Measurements from ENCODE around the gene MSI2. TPM values are rescaled to one million over a fixed set of nuclear protein-coding genes. Genes with fewer than 3 reads are reported as not detected.

MSI2 gene
- total and polyA plus RNA-seq, 7 experiments from 2014 or later: 3.3 to 169 (median 125) TPM

- Histone ChIP-seq H3K27me3 (ENCODE audit: control insufficient read depth in 2 of 2, insufficient read depth in 2 of 2, low read length in 2 of 2) (no peaks in the 10 kb centered on the region), H3K4me3 (ENCODE audit: low read length) (no peak overlapping the region), H3K36me3 (ENCODE audit: control insufficient read depth in 2 of 3, insufficient read depth in 3 of 3, low read length in 3 of 3) (no peaks in the 10 kb centered on the region), H3K4me1 (ENCODE audit: control insufficient read depth in 2 of 2, insufficient read depth in 2 of 2, low read length in 2 of 2) (no peaks in the 10 kb centered on the region), H3K27ac (ENCODE audit: low read depth, low read length) (no peak overlapping the region), H3K9me3 (ENCODE audit: control insufficient read depth in 2 of 3, low read length in 3 of 3) (no peaks in the 10 kb centered on the region)
- no peak overlapping the region for H3K27ac Mint-ChIP-seq
- H3K4me1 Mint-ChIP-seq: peaks cover 0 to 2% (median 0%) of the 10 kb centered on the region in 7 donors
- CTCF ChIA-PET: no interaction called here
- peaks cover 19 to 45% (median 27%) of the 10 kb centered on the region in 5 donors for H3K27me3 Mint-ChIP-seq
- H3K36me3 Mint-ChIP-seq: peaks cover 0 to 3% (median 0%) of the 10 kb centered on the region in 5 donors
- no peak overlapping the region for H3K4me3 Mint-ChIP-seq
- ATAC-seq (no peak), DNase-seq (no peak)
- intact Hi-C loops (cut with micrococcal nuclease): no loop called here
- H3K9me3 Mint-ChIP-seq: peaks cover 0 to 7% (median 0%) of the 10 kb centered on the region in 11 donors
- POLR2A ChIA-PET: interaction anchor here (0.6 kb wide), 1 partner anchor 1179 kb away, joined by 3 read pairs; no protein-coding TSS in a partner anchor
Measured at GRCh38 chr17:57228911-57229310, 27.4 kb upstream of the MSI2 start.

DNA sequence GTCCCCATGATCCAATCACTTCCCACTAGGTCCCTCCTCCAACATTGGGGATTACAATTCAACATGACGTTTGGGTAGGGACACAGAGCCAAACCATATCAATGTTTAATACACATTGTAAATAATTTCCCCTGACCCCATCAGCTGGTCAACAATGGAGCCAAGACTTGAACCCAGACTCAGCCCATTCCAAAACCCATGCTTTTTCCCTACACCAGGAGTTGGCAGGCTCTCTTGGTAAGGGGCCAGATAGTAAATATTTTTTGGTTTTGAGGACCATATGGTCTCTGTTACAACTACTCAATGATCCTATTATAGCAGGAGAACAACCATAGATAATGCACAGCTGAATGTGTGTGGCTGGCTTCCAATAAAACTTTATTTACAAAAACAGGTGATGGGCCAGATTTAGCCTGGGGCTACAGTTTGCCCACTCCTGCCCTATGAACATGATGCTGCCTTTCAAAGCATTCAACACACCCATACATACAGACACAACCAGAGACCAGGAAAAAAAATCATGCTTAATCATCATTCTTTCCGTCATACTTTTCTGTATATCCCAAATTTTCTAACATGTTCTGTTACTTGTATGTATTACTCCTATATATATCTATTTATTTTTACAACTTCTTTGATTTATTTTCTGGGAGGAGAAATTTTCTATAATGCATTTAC, 22.1 kb upstream of the MSI2 start:
- ChIA-PET POLR2A (no interaction called here), CTCF (no interaction called here)
- Mint-ChIP-seq H3K4me3 (no peak overlapping the region), H3K36me3 (peaks cover 0 to 3% (median 0%) of the 10 kb centered on the region in 5 donors), H3K9me3 (no peaks in the 10 kb centered on the region), H3K4me1 (no peaks in the 10 kb centered on the region), H3K27me3 (peaks cover 18 to 37% (median 21%) of the 10 kb centered on the region in 5 donors), H3K27ac (no peak overlapping the region)
- no peaks in the 10 kb centered on the region for H3K27me3 ChIP-seq (ENCODE audit: control insufficient read depth in 2 of 2, insufficient read depth in 2 of 2, low read length in 2 of 2)
- ATAC-seq: no peak
- no peaks in the 10 kb centered on the region for H3K4me1 ChIP-seq (ENCODE audit: control insufficient read depth in 2 of 2, insufficient read depth in 2 of 2, low read length in 2 of 2)
- no peak overlapping the region for H3K27ac ChIP-seq (ENCODE audit: low read depth, low read length)
- no peaks in the 10 kb centered on the region for H3K9me3 ChIP-seq (ENCODE audit: control insufficient read depth in 2 of 3, low read length in 3 of 3)
- intact Hi-C loops (cut with micrococcal nuclease): no loop called here
- no peaks in the 10 kb centered on the region for H3K36me3 ChIP-seq (ENCODE audit: control insufficient read depth in 2 of 3, insufficient read depth in 3 of 3, low read length in 3 of 3)
- no peak overlapping the region for H3K4me3 ChIP-seq (ENCODE audit: low read length)
- no peak for DNase-seq

- Histone ChIP-seq H3K9me3 (ENCODE audit: control insufficient read depth in 2 of 3, low read length in 3 of 3) (no peaks in the 10 kb centered on the region), H3K4me1 (ENCODE audit: control insufficient read depth in 2 of 2, insufficient read depth in 2 of 2, low read length in 2 of 2) (no peaks in the 10 kb centered on the region), H3K27ac (ENCODE audit: low read depth, low read length) (no peak overlapping the region), H3K4me3 (ENCODE audit: low read length) (no peak overlapping the region), H3K36me3 (ENCODE audit: control insufficient read depth in 2 of 3, insufficient read depth in 3 of 3, low read length in 3 of 3) (no peaks in the 10 kb centered on the region), H3K27me3 (ENCODE audit: control insufficient read depth in 2 of 2, insufficient read depth in 2 of 2, low read length in 2 of 2) (no peaks in the 10 kb centered on the region)
- Mint-ChIP-seq H3K4me1 (no peaks in the 10 kb centered on the region), H3K9me3 (no peaks in the 10 kb centered on the region), H3K36me3 (peaks cover 0 to 3% (median 0%) of the 10 kb centered on the region in 5 donors), H3K27ac (no peak overlapping the region), H3K4me3 (no peak overlapping the region), H3K27me3 (peaks cover 18 to 33% (median 21%) of the 10 kb centered on the region in 5 donors)
- no peak for ATAC-seq
- POLR2A ChIA-PET: no interaction called here
- DNase-seq: no peak
- CTCF ChIA-PET: no interaction called here
- intact Hi-C loops (cut with micrococcal nuclease): no loop called here
Measured at GRCh38 chr17:57234739-57235092, 21.6 kb upstream of the MSI2 start.

GRCh38 chr17:57235124-57235523, 21.2 kb upstream of the MSI2 start:
- no peaks in the 10 kb centered on the region for H3K9me3 ChIP-seq (ENCODE audit: control insufficient read depth in 2 of 3, low read length in 3 of 3)
- no peaks in the 10 kb centered on the region for H3K4me1 ChIP-seq (ENCODE audit: control insufficient read depth in 2 of 2, insufficient read depth in 2 of 2, low read length in 2 of 2)
- Mint-ChIP-seq H3K36me3 (peaks cover 0 to 3% (median 0%) of the 10 kb centered on the region in 5 donors), H3K4me1 (no peaks in the 10 kb centered on the region), H3K27me3 (peaks cover 18 to 32% (median 21%) of the 10 kb centered on the region in 5 donors), H3K9me3 (no peaks in the 10 kb centered on the region), H3K27ac (no peak overlapping the region), H3K4me3 (no peak overlapping the region)
- ATAC-seq: no peak
- H3K27me3 ChIP-seq (ENCODE audit: control insufficient read depth in 2 of 2, insufficient read depth in 2 of 2, low read length in 2 of 2): no peaks in the 10 kb centered on the region
- H3K4me3 ChIP-seq (ENCODE audit: low read length): no peak overlapping the region
- ChIA-PET CTCF (no interaction called here), POLR2A (no interaction called here)
- intact Hi-C loops (cut with micrococcal nuclease): no loop called here
- no peak for DNase-seq
- no peak overlapping the region for H3K27ac ChIP-seq (ENCODE audit: low read depth, low read length)
- H3K36me3 ChIP-seq (ENCODE audit: control insufficient read depth in 2 of 3, insufficient read depth in 3 of 3, low read length in 3 of 3): no peaks in the 10 kb centered on the region

- H3K9me3 ChIP-seq (ENCODE audit: control insufficient read depth in 2 of 3, low read length in 3 of 3): no peaks in the 10 kb centered on the region
- H3K4me1 Mint-ChIP-seq: no peaks in the 10 kb centered on the region
- DNase-seq: no peak
- intact Hi-C loops (cut with micrococcal nuclease): no loop called here
- no peaks in the 10 kb centered on the region for H3K9me3 Mint-ChIP-seq
- ATAC-seq: no peak
- H3K27me3 ChIP-seq (ENCODE audit: control insufficient read depth in 2 of 2, insufficient read depth in 2 of 2, low read length in 2 of 2): no peaks in the 10 kb centered on the region
- H3K27ac ChIP-seq (ENCODE audit: low read depth, low read length): no peak overlapping the region
- CTCF ChIA-PET: no interaction called here
- no peaks in the 10 kb centered on the region for H3K36me3 ChIP-seq (ENCODE audit: control insufficient read depth in 2 of 3, insufficient read depth in 3 of 3, low read length in 3 of 3)
- POLR2A ChIA-PET: no interaction called here
- peak overlapping the region in 1 of 9 donors; percentile 9 for H3K27ac Mint-ChIP-seq
- H3K4me1 ChIP-seq (ENCODE audit: control insufficient read depth in 2 of 2, insufficient read depth in 2 of 2, low read length in 2 of 2): no peaks in the 10 kb centered on the region
- no peak overlapping the region for H3K4me3 Mint-ChIP-seq
- peaks cover 9 to 43% (median 14%) of the 10 kb centered on the region in 5 donors for H3K27me3 Mint-ChIP-seq
- H3K4me3 ChIP-seq (ENCODE audit: low read length): no peak overlapping the region
- peaks cover 0 to 3% (median 0%) of the 10 kb centered on the region in 5 donors for H3K36me3 Mint-ChIP-seq
Measured at GRCh38 chr17:57236686-57237299, 19.5 kb upstream of the MSI2 start.

DNA sequence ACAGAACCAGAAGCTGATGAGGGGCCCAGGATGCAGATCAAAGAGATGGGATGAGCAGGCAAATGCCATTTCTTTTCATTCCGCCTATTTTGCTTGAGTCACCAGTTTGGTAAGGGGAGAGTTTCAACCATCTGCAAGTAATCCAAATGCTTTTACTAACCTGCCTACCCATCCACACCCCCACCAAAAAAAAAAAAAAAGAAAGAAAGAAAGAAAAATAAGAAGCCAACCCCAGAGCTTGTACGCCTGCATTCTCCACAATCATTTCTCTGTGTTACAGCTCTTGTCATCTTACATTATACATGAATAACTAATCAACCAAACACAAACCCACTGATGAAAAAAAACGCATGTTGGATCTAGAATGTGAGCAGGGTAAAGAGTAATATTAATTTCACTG, 15.7 kb upstream of the MSI2 start:
- Mint-ChIP-seq H3K27ac (no peak overlapping the region), H3K27me3 (peaks cover 4 to 35% (median 12%) of the 10 kb centered on the region in 5 donors), H3K36me3 (no peaks in the 10 kb centered on the region), H3K4me1 (peaks cover 0 to 13% (median 0%) of the 10 kb centered on the region in 7 donors), H3K4me3 (no peak overlapping the region), H3K9me3 (peaks cover 0 to 2% (median 0%) of the 10 kb centered on the region in 11 donors)
- Histone ChIP-seq H3K27ac (ENCODE audit: low read depth, low read length) (no peak overlapping the region), H3K4me1 (ENCODE audit: control insufficient read depth in 2 of 2, insufficient read depth in 2 of 2, low read length in 2 of 2) (no peaks in the 10 kb centered on the region), H3K9me3 (ENCODE audit: control insufficient read depth in 2 of 3, low read length in 3 of 3) (no peaks in the 10 kb centered on the region), H3K4me3 (ENCODE audit: low read length) (no peak overlapping the region), H3K27me3 (ENCODE audit: control insufficient read depth in 2 of 2, insufficient read depth in 2 of 2, low read length in 2 of 2) (no peaks in the 10 kb centered on the region), H3K36me3 (ENCODE audit: control insufficient read depth in 2 of 3, insufficient read depth in 3 of 3, low read length in 3 of 3) (no peaks in the 10 kb centered on the region)
- intact Hi-C loops (cut with micrococcal nuclease): loop anchor here (5.0 to 10.0 kb wide), 3 partner anchors 42 to 294 kb away; no protein-coding TSS in a partner anchor
- ChIA-PET POLR2A (no interaction called here), CTCF (interaction anchor here (5.2 kb wide), 1 partner anchor 506 kb away, joined by 36 read pairs; the partner anchor contains the start of gene CCDC182)
- ATAC-seq (no peak), DNase-seq (no peak)

All from naive thymus-derived CD4-positive, alpha-beta T cell (primary cell).